ENCODE measurements around the gene ATXN3L.

The ATXN3L gene

GRCh38 chrX:13285693-13286092, 34.2 kb downstream of the ATXN3L start:
- no peak for DNase-seq (ENCODE audit: low spot score)
- in situ Hi-C loops (cut with MboI; ENCODE audit: low sequenced_read_pairs, unreplicated experiment) = no loop called here
- no peak for TF ChIP-seq CTCF (IDR thresholded peaks at IDR 0.05; ENCODE audit: borderline replicate concordance, control extremely low read depth, extremely low read depth, insufficient read depth, missing control alignments)

- in situ Hi-C loops (cut with MboI; ENCODE audit: low sequenced_read_pairs, unreplicated experiment) = no loop called here
- no peak for TF ChIP-seq CTCF (IDR thresholded peaks at IDR 0.05; ENCODE audit: borderline replicate concordance, control extremely low read depth, extremely low read depth, insufficient read depth, missing control alignments)
- no peak for DNase-seq (ENCODE audit: low spot score)
These were observed 34.6 kb downstream of the ATXN3L start for GRCh38 chrX:13285229-13285628.

DNA sequence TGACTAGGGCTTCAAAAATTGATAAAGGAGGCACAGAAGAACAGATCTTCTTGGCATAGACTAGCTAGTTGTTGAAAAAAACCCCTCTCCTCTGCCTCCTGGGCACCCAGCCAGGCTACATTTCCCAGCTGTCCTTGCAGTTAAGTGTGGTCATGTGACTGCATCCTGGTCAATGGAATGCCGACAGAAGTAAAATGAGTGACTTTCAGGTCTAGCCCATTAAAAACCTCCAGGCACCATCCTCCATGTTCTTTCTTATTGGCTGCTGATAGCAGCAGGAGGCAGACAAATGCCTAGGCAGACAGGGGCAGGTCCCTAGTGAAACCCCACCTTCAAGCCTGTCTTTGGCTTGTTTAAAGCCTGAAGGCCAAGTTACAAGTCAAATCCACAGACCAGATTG, 35.3 kb downstream of the ATXN3L start:
- in situ Hi-C loops (cut with MboI; ENCODE audit: low sequenced_read_pairs, unreplicated experiment) = no loop called here
- no peak for DNase-seq (ENCODE audit: low spot score)
- no peak for TF ChIP-seq CTCF (IDR thresholded peaks at IDR 0.05; ENCODE audit: borderline replicate concordance, control extremely low read depth, extremely low read depth, insufficient read depth, missing control alignments)

DNA sequence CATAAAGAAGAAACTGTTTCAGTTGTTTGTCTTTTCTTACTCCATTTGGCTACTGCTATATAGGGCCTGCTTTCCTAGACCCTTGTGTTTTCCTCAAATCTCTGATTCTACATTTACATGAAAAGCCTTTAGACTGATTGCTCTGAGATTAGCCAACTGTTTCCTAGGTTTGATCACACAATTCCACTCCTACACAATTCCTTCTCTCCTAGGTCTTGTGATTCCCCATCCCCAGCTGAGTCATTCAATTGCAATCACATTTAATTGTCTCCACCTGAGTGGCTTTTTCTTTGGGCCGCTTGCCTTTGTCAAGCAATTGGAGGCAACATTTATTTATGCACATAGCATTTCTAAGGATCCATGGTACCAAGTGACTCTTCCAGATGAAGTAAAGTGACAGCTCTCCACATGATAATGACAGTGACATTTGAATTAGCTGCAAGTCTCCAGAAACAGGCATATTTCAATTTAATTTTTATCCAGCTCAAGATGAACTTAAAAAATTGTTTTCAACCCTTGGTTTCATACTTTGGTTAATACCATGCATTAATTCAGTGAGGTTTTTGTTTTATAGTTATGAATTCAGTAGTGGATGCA, 35.8 kb downstream of the ATXN3L start:
- in situ Hi-C loops (cut with MboI; ENCODE audit: low sequenced_read_pairs, unreplicated experiment) = no loop called here
- DNase-seq (ENCODE audit: low spot score) = no peak
- no peak for TF ChIP-seq CTCF (IDR thresholded peaks at IDR 0.05; ENCODE audit: borderline replicate concordance, control extremely low read depth, extremely low read depth, insufficient read depth, missing control alignments)

DNA sequence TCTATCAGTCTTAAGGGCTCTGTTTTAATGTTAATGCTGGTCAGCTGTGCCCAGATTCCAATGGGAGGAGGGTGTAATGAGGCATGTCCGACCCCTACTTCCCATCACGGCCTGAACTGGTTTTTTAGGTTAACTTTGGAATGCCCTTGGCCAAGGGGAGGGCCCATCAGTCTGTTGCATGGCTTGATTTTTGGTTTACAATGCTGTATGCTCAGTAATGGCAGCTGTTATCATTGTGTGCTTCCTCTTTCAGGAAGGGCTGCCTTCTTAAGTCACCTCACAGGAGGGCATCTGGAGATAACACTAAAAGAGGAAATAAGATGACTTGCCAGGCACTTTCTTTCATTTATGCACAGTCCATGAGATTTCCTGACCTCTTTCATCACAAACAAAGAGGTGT, 36.3 kb downstream of the ATXN3L start:
- in situ Hi-C loops (cut with MboI; ENCODE audit: low sequenced_read_pairs, unreplicated experiment) = no loop called here
- no peak for TF ChIP-seq CTCF (IDR thresholded peaks at IDR 0.05; ENCODE audit: borderline replicate concordance, control extremely low read depth, extremely low read depth, insufficient read depth, missing control alignments)
- DNase-seq (ENCODE audit: low spot score) = no peak

DNA sequence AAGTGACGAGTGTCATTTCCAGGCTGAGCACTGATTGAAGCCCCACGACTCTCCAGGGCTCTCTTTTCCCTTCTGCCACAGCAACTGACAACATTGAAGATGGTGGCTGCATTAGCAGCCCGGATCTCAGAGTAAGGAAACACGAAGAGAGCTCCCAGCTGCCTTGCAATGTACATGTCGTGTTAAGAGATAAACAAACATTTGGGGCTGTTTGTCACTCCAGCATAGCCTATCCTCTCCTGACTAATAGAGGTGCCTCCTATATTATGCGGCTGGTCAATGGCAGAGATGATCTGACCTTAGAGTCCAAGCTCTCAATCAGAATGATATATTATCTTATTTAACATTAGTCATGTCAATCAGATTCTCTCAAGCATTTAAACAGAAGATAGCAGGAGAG, 38.6 kb downstream of the ATXN3L start:
- in situ Hi-C loops (cut with MboI; ENCODE audit: low sequenced_read_pairs, unreplicated experiment) = no loop called here
- no peak for TF ChIP-seq CTCF (IDR thresholded peaks at IDR 0.05; ENCODE audit: borderline replicate concordance, control extremely low read depth, extremely low read depth, insufficient read depth, missing control alignments)

More for the DNA sequence above, 38.6 kb downstream of the ATXN3L start:
- no peak for DNase-seq (ENCODE audit: low spot score)
